ENCODE data around the gene SH3RF3.
A peak's percentile ranks its signal among the peaks of the same experiment; 100 is the strongest.

Gene SH3RF3

GRCh38 chr2:109382226-109382895 lies 253.4 kb downstream of the SH3RF3 start:
- peak; percentile 55 for DNase-seq

- DNase-seq: peak; percentile 95
These were observed 253.9 kb downstream of the SH3RF3 start for GRCh38 chr2:109382951-109383350.

DNA sequence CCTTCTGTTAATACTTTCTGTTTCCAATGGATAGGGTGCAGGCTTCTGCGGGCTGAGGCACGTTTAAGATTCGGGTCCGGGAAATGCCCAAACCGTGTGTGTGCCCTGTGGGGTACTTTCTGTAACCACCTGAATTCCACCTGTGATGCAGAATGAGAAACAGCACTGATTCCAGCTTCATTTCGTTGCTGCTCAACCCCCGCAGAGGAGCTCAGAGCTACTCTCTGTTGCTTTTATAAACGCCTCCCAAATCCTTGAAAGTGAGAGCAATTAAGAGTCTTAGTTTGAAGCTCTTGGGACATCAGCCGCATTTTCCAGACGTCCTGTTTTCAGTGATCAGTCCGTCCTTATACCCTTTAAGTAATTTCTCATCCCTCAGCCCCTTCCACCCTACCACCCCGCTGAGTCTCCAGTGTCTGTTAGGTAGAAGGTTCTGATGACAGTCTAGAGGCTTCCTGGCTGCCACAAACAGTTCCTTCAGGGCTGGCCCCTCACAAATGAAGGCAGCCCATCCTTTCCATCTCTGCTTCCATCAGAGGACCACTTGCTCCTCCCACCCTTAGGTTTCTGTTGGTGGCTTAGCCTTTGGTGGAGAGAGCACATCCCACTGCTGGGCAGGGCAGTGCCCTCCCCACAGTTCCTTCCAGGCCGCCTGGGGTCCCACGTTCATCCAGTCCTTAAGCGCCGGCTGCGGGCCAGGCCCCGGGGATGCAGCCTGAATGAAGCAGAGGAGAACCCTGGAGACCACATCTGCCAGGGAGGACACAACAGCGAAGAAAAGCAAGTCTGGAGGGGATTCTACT lies 254.7 kb downstream of the SH3RF3 start:
- no peak for DNase-seq

GRCh38 chr2:109384308-109385271 lies 255.6 kb downstream of the SH3RF3 start:
- DNase-seq: no peak

DNA sequence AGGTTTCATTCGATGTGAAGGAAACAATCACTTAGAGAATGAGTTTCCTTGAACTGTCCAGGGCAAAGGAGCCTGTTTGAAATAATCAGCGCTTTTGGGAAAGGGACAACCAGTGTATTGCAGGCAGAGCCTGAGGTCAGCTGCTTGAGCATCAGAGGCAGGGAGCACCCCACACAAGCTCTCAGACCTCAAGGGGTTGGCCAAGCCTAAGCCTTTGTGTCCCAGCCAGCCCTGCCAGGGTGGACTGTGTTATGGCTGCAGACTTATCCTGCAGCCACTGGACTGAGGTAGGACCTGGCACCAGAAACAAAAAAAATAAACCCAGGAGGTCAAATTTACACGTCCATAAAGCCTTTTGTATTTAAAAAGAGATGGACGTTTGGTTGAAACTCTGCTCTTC lies 256.5 kb downstream of the SH3RF3 start:
- no peak for DNase-seq

DNA sequence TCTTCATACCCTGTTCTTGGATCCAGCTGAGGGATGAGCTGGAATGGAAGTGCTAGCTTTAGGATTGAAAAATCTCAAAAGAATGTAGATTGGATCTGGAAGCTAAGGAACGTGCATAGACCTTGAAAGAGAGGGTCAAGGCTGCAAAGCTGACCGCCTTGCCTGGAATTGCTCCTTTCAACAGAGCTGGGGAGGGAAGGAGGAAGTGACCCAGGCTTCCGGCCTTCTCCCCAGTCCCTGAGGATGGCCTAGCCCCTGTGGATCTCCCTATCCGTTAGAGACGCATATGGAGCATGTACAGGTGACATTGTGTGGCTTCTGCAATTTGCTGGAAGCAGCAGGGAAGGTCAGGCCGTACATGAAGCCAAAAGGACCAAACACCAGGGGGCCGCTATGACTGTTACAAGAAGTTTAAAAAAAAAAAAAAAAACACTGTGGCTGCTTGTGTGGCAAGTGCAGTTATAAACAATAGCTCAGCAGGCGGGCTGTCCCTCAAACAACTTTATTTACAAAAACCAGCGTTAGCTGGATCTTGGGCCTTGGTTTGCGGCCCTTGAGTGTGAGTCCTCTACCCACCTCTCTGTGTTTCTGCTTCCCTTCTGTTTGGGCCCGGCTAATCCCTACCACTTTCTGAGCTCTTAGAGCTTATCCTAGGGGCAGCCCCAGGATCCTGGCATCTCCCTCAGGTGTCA lies 257.1 kb downstream of the SH3RF3 start:
- DNase-seq: no peak

- DNase-seq: no peak
These were observed 258.3 kb downstream of the SH3RF3 start for GRCh38 chr2:109387221-109387735.

GRCh38 chr2:109387778-109388469 lies 258.9 kb downstream of the SH3RF3 start:
- no peak for DNase-seq

- DNase-seq: no peak
These were observed 262.2 kb downstream of the SH3RF3 start for GRCh38 chr2:109391243-109391642.

- DNase-seq: no peak
These were observed 263.1 kb downstream of the SH3RF3 start for GRCh38 chr2:109392140-109392539.

DNA sequence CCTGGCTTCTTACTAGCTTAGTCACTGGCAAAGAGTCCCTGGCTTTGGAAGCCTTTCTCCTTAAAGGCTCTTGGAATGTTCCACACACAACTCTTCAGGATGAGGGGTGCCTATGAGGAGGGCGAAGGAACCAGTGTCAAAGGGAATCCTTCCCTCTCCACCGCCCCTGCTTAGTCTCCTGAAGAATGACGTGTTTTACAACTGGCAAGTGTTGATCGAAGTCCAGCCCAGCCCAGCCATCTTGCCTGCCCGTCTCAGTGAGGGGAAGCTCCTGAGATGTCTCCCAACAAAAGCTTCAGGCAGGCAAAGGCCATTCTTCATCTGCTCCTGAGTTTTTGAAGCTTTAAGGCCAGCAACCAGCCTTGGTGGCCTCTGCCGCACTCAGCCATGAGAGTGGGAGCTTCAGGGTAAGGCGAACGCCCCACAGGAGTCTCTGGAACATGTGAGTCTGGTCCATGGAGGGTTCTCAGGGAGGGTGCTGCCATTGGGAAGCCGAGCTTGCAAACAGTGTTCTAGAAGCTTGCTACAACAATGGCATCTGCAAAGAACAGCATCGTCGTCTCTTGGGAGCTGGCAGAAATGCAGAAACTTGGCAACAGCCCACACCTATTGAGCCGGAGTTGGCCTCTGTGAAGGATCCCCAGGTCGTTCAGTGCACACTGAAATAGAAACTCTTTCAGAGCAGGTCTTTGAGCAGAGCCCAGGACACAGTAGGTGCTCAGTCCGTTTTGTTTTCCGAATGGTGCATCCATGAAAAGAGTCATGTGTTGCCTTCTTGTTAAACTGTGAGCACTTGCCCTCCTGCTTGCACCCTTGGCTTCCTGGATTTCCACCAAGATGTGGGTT lies 264.0 kb downstream of the SH3RF3 start:
- no peak for DNase-seq

DNA sequence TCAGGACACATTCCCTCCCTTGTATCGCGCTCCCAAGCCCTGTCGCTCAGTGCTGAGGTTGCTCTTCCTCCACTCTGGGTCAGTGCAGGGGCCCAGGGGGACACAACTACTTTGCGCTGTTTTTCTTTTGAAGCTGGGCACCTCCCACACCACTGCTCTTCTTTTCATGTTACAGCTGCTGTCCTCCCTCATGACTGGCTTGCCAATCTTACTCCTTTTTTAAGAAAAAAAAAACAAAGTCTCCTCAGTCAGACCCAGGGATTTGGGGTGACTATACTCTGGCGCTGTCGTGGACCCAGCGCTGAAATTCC lies 264.6 kb downstream of the SH3RF3 start:
- no peak for DNase-seq

DNA sequence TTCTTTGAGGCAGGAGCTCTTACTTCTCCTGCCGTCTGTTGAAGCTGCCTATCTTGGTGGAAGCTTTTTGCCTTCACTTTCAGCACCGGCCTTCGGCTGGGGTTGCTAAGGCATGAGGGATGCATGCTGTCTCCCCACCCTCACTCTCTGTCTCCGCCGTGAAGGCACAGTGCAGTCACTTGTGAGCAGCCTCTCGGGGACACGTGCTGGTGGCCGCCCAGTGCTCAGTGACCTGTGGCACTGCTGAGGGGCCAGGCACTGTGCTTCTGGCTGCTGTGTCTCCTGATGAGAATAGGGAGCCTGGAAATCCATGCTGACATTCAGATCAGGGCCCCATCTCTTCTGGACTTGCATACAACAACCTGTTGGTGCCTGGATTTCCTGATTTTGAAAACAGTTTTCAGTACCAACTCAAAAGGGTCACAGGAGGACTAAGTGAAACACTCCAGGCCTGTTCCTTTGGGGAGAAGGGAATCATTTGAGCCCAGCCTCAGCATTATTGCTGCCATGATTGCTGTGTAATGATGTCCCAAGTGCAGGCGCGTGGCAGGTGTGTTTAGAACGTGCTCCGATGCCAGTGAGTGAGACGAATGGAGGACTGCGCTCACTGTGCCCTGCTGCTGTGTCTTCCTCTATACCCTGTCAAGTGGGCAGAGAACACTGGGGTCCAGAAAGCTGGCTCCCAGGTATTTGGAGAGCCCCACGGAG lies 266.6 kb downstream of the SH3RF3 start:
- no peak for DNase-seq

GRCh38 chr2:109396202-109397180 lies 267.5 kb downstream of the SH3RF3 start:
- no peak for DNase-seq

- DNase-seq: no peak
These were observed 268.9 kb downstream of the SH3RF3 start for GRCh38 chr2:109397893-109398292.

GRCh38 chr2:109398366-109399015 lies 269.5 kb downstream of the SH3RF3 start:
- DNase-seq: no peak

GRCh38 chr2:109399066-109399465 lies 270.1 kb downstream of the SH3RF3 start:
- no peak for DNase-seq

- no peak for DNase-seq
These were observed 271.1 kb downstream of the SH3RF3 start for GRCh38 chr2:109400102-109400501.

- DNase-seq: no peak
These were observed 272.4 kb downstream of the SH3RF3 start for GRCh38 chr2:109401370-109401769.
